HepG2 (cell line): ENCODE results near the gene EPB41L2. TPM values are rescaled to one million over a fixed set of nuclear protein-coding genes. Genes with fewer than 3 reads are reported as not detected.

Source experiments
- ATAC-seq: fragments of 200-7000 bp; cut with Tn5 transposase; 3 replicates; pipeline ENCODE4 v1.9.1; 2020; ENCODE audit warnings: mild to moderate bottlenecking, moderate library complexity
- BruUV-seq: library from RNA; stranded (reverse); fragments of 400-500 nt; replicated peaks from 2 replicates; lab custom pipeline; 2021; lab: Mats Ljungman, UMichigan
- CTCF ChIA-PET: fragments of 300-600 bp; formaldehyde crosslinking; extraction: SDS; loops from one replicate; lab custom pipeline; 2021; ENCODE audit warnings: low total read pairs, inconsistent platforms, low intra/inter-chr PET ratio; lab: Yijun Ruan, JAX
- POLR2A ChIA-PET: fragments of 350-600 bp; sonication (Branson Sonifier 250); formaldehyde crosslinking; loops from one replicate; lab custom pipeline; 2020; ENCODE audit warnings: antibody characterized with exemption, inconsistent platforms; lab: Yijun Ruan, JAX
- DNase-seq: peaks from one replicate; pipeline ENCODE4 v3.0.0-alpha.2; 2015; ENCODE audit warnings: low spot score
- FAIRE-seq: peaks from 3 replicates; lab custom pipeline; 2011; peaks lifted over from hg19 to GRCh38; lab: Jason Lieb, UNC
- H2AFZ ChIP-seq: one replicate; pipeline ENCODE4 v1.6.1; 2011; ENCODE audit warnings: low read length, inconsistent platforms
- H3K27ac ChIP-seq: fragments of 300-600 bp; 3 replicates; pipeline ENCODE4 v1.8.0; 2011; ENCODE audit warnings: mixed run types, mild to moderate bottlenecking, mixed read lengths, low read length, inconsistent platforms; ENCODE audit not compliant: insufficient read depth; ENCODE audit errors: extremely low read length
- H3K27me3 ChIP-seq, 2 experiments: fragments of 200-600 bp in 1 of 2; 2 replicates in 1 of 2; 3 replicates in 1 of 2; pipeline versions ENCODE4 v1.6.0 to v1.8.0; 2011; ENCODE audit warnings: low read length in 2 of 2, mild to moderate bottlenecking in 2 of 2, moderate library complexity in 2 of 2, inconsistent platforms in 1 of 2; ENCODE audit not compliant: insufficient read depth in 2 of 2, control insufficient read depth in 1 of 2
- H3K36me3 ChIP-seq, 2 experiments: fragments of 200-600 bp in 1 of 2; replicated peaks in 1 of 2; 2 replicates in 1 of 2; 3 replicates in 1 of 2; pipeline versions ENCODE4 v1.5.1 to v1.8.0; 2011; ENCODE audit warnings: low read length in 2 of 2, inconsistent platforms in 1 of 2; ENCODE audit not compliant: insufficient read depth in 2 of 2, control insufficient read depth in 1 of 2
- H3K4me1 ChIP-seq: 2 replicates; pipeline ENCODE4 v1.5.1; 2012; ENCODE audit warnings: low read length, inconsistent platforms; ENCODE audit not compliant: insufficient read depth
- H3K4me2 ChIP-seq: 2 replicates; pipeline ENCODE4 v1.6.0; 2011; ENCODE audit warnings: low read depth, low read length, inconsistent platforms
- H3K4me3 ChIP-seq, 3 experiments: fragments of 200-600 bp in 1 of 3; sonication (generic), shearing (Covaris generic) in 1 of 3; replicated peaks in 1 of 3; 2 replicates each; pipeline ENCODE4 v1.5.1; 2011 to 2016; ENCODE audit warnings: low read length in 3 of 3, inconsistent platforms in 2 of 3, low read depth in 2 of 3, mild to moderate bottlenecking in 2 of 3, control low read depth in 1 of 3, mixed read lengths in 1 of 3; ENCODE audit not compliant: insufficient read depth in 1 of 3
- H3K79me2 ChIP-seq: one replicate; pipeline ENCODE4 v1.6.1; 2011; ENCODE audit warnings: low read length, inconsistent platforms; ENCODE audit not compliant: insufficient read depth
- H3K9ac ChIP-seq: 2 replicates; pipeline ENCODE4 v1.6.0; 2011; ENCODE audit warnings: mild to moderate bottlenecking, low read depth, low read length, inconsistent platforms; ENCODE audit not compliant: insufficient read depth
- H3K9me3 ChIP-seq: 2 replicates; pipeline ENCODE4 v1.5.1; 2012; ENCODE audit warnings: mild to moderate bottlenecking, low read length
- H4K20me1 ChIP-seq: 2 replicates; pipeline ENCODE4 v1.6.0; 2011; ENCODE audit warnings: inconsistent platforms, mild to moderate bottlenecking, low read length, moderate library complexity; ENCODE audit not compliant: insufficient read depth
- ATF4 ChIP-seq, 2 experiments: fragments of 450-650 bp in 1 of 2; sonication (generic) in 1 of 2; formaldehyde crosslinking; IDR thresholded peaks; 2 replicates each; pipeline versions ENCODE4 v1.5.0 to v1.8.0; 2020 to 2022; ENCODE audit warnings: mild to moderate bottlenecking in 1 of 2, missing genetic modification reagents in 1 of 2
- ATF7 ChIP-seq, 2 experiments: fragments of 450-650 bp in 1 of 2; sonication (generic) in 1 of 2; formaldehyde crosslinking in 1 of 2; IDR thresholded peaks; 2 replicates each; pipeline versions ENCODE4 v1.4.0 to v1.6.1; 2016 to 2020; ENCODE audit warnings: antibody characterized with exemption in 1 of 2, mild to moderate bottlenecking in 1 of 2, missing genetic modification reagents in 1 of 2
- CEBPB ChIP-seq: IDR thresholded peaks from 2 replicates; pipeline ENCODE4 v1.6.1; 2011; ENCODE audit warnings: low read depth, low read length, improper control_type of control experiment, borderline replicate concordance
- E2F5 ChIP-seq: sonication (generic); formaldehyde crosslinking; conservative IDR thresholded peaks from 2 replicates; pipeline ENCODE4 v1.4.0; 2020; ENCODE audit warnings: missing genetic modification reagents
- FOXO1 ChIP-seq: sonication (generic); formaldehyde crosslinking; IDR thresholded peaks from 2 replicates; pipeline ENCODE4 v1.4.0; 2020; ENCODE audit warnings: missing genetic modification reagents
- HOXA5 ChIP-seq: sonication (generic); formaldehyde crosslinking; IDR thresholded peaks from 2 replicates; pipeline ENCODE4 v1.4.0; 2020; ENCODE audit warnings: missing genetic modification reagents
- KDM3A ChIP-seq: IDR thresholded peaks from 2 replicates; pipeline ENCODE4 v1.6.1; 2018; ENCODE audit warnings: low read depth, missing compliant biosample characterization
- NFE2L2 ChIP-seq: fragments of 150-350 bp; IDR thresholded peaks from 2 replicates; pipeline ENCODE4 v1.6.1; 2014; ENCODE audit warnings: low read length
- RAD21 ChIP-seq: fragments of 450-650 bp; formaldehyde crosslinking; IDR thresholded peaks from 2 replicates; pipeline ENCODE4 v1.5.0; 2020; ENCODE audit warnings: mild to moderate bottlenecking
- RARG ChIP-seq: sonication (generic); formaldehyde crosslinking; IDR thresholded peaks from 2 replicates; pipeline ENCODE4 v1.4.0; 2020; ENCODE audit warnings: low read depth, mild to moderate bottlenecking, missing genetic modification reagents
- SP2 ChIP-seq: sonication (generic); formaldehyde crosslinking; IDR thresholded peaks from 2 replicates; pipeline ENCODE4 v1.5.1; 2020; ENCODE audit warnings: mild to moderate bottlenecking, missing genetic modification reagents
- ZBTB38 ChIP-seq: sonication (generic); formaldehyde crosslinking; IDR thresholded peaks from 2 replicates; pipeline ENCODE4 v1.5.1; 2020; ENCODE audit warnings: mild to moderate bottlenecking, missing genetic modification reagents
- ZKSCAN5 ChIP-seq: sonication (generic); formaldehyde crosslinking; IDR thresholded peaks from 2 replicates; pipeline ENCODE4 v1.5.1; 2020; ENCODE audit warnings: mild to moderate bottlenecking, missing genetic modification reagents
- ZNF264 ChIP-seq: sonication (generic); formaldehyde crosslinking; IDR thresholded peaks from 2 replicates; pipeline ENCODE4 v1.4.0; 2020; ENCODE audit warnings: missing genetic modification reagents
- ZNF678 ChIP-seq: sonication (generic); formaldehyde crosslinking; IDR thresholded peaks from 2 replicates; pipeline ENCODE4 v1.4.0; 2020; ENCODE audit warnings: mild to moderate bottlenecking, missing genetic modification reagents
- WGBS: methylation state at CpG from one replicate; pipeline ENCODE4 v1.1.6; 2017; ENCODE audit warnings: low lambda C conversion rate; 5-methylcytosine and 5-hydroxymethylcytosine counted together
- in situ Hi-C: cut with HindIII; loops from 2 replicates; pipeline ENCODE4 v1.10.0; 2017; ENCODE audit warnings: low pct_unique_long_range_greater_than_20kb; ENCODE audit not compliant: extremely low pct_ligation_motif_present
- intact Hi-C: fragments of 100-400 bp; cut with micrococcal nuclease; formaldehyde crosslinking; loops from one replicate; pipeline ENCODE4 v1.10.0; 2022; ENCODE audit not compliant: unreplicated experiment
- polyA plus RNA-seq, 8 experiments: library from polyadenylated mRNA; depleted of rRNA in 3 of 8; stranded (reverse) in 7 of 8; unstranded in 1 of 8; fragments of >200 nt; fragmentation: Illumina TruSeq in 4 of 8; extraction: Trizol in 4 of 8; gene quantifications; 2 replicates each; pipeline versions ENCODE4 v1.2.1 to v1.2.3, GENCODE V29; 2011 to 2016; ENCODE audit warnings: low read depth in 4 of 8, missing spikeins in 1 of 8, mixed read lengths in 1 of 8; ENCODE audit not compliant: insufficient read depth in 1 of 8
- total RNA-seq, 5 experiments: library from RNA; depleted of rRNA; stranded (reverse); fragments of >200 nt; fragmentation: Illumina TruSeq; extraction: Trizol; gene quantifications; 2 replicates each; pipeline ENCODE4 v1.2.3, GENCODE V29; 2016; ENCODE audit warnings: low read depth in 1 of 5

The EPB41L2 gene
- total and polyA plus RNA-seq, 2 of the 13 experiments (the other 11 are each of a cell fraction or from before 2014, with no cell fraction given), result 41.7 to 56.4 TPM

DNA sequence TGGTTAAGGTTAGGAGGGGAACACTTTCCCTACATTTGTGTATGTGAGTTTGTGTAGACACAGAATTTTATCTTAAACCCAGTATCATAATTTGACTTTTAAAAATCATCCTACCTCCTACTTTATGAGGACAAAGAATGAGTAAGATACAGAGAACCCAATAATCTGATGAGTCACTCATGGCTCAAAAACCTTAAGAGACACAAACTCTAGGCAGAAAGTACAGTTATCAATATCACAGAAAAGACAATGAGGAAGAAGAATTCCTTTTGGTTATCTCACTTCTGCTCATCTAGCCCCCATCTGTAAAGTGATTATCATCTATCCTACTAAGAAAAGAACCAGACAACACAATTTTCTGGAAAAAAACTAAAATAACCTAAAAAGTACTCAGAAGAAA is 87.7 kb downstream of the EPB41L2 start:
- ATAC-seq, result no peak
- TF ChIP-seq SP2 (CRISPR knock-in tag) (no peak), NFE2L2 (peak; percentile 70; the same call in 1 of the 2 replicates)
- H2AFZ ChIP-seq, result no peak overlapping the region
- no peaks in the 10 kb centered on the region for H3K27me3 ChIP-seq
- H3K9me3 ChIP-seq, result no peaks in the 10 kb centered on the region
- H3K4me1 ChIP-seq, result peaks cover 23% of the 10 kb centered on the region
- ChIA-PET POLR2A (no interaction called here), CTCF (no interaction called here)
- BruUV-seq, result no TSS peak
- H3K79me2 ChIP-seq, result peaks cover 49% of the 10 kb centered on the region
- intact Hi-C loops, result no loop called here
- H3K27ac ChIP-seq, result no peak overlapping the region
- in situ Hi-C loops, result no loop called here
- no peak for FAIRE-seq
- H4K20me1 ChIP-seq, result 0 out of 2 replicates have a peak, but pooled peaks cover 4% of the 10 kb centered on the region
- no peak overlapping the region for H3K4me3 ChIP-seq
- H3K4me2 ChIP-seq, result no peak overlapping the region
- H3K36me3 ChIP-seq, result no peaks in the 10 kb centered on the region
- no peak overlapping the region for H3K9ac ChIP-seq
- no peak for DNase-seq

DNA sequence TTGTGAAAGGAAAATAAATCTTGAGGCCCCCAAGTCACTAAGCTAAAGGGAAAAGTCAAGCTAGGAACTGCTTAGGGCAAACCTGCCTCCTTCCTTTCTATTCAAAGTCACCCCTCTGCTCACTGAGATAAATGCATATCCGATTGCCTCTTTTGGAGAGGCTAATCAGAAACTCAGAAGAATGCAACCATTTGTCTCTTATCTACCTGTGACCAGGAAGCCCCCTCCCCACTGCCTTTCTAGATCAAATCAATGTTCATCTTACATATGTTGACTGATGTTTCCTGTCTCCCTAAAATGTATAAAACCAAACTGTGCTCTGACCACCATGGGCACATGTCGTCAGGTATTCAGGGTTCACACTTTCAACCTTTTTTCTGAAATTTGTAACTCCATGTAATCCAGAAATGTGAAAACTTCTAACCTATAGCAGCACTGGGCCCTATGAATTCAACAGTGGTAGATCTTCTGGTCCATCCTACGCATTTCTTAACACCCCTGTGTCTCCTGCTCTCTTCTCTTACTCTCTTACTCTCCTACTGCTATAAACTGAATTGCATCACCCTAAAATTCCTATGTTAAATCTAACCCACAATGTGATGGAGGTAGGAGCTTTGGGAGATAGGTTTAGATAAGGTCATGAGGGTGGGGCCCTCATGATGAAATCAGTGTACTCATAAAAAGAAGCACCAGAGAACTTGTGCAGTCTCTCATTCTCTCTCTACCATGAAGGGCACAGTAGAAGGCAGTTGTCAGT is 89.3 kb downstream of the EPB41L2 start:
- H3K9ac ChIP-seq, result no peak overlapping the region
- H2AFZ ChIP-seq, result no peak overlapping the region
- peaks cover 47% of the 10 kb centered on the region for H3K79me2 ChIP-seq
- CTCF ChIA-PET, result interaction anchor here (0.6 kb wide), 1 partner anchor 523 kb away, joined by 3 read pairs; no protein-coding TSS in a partner anchor
- 95% methylated on average over 3 of the region's 3 CpGs for WGBS
- no TSS peak for BruUV-seq
- no peaks in the 10 kb centered on the region for H3K36me3 ChIP-seq
- DNase-seq (no peak), ATAC-seq (no peak), FAIRE-seq (no peak)
- in situ Hi-C loops (no loop called here), intact Hi-C loops (no loop called here)
- H3K27me3 ChIP-seq, result no peaks in the 10 kb centered on the region
- H4K20me1 ChIP-seq, result peaks cover 5% of the 10 kb centered on the region; the same call in 1 of the 2 replicates
- no peak overlapping the region for H3K4me2 ChIP-seq
- no peak overlapping the region for H3K27ac ChIP-seq
- H3K4me3 ChIP-seq, result no peak overlapping the region
- TF ChIP-seq HOXA5 (CRISPR knock-in tag) (no peak), ZBTB38 (CRISPR knock-in tag) (no peak), RARG (no peak), RAD21 (CRISPR knock-in tag) (no peak), E2F5 (no peak), ZNF264 (CRISPR knock-in tag) (peak; percentile 91; the same call in 1 of the 2 replicates), ATF4 (CRISPR knock-in tag; IDR thresholded peaks at IDR 0.05) (peak in 1 of 2 experiments; percentile 52; a peak in 1 of 4 replicates), ZKSCAN5 (CRISPR knock-in tag) (no peak), FOXO1 (CRISPR knock-in tag) (no peak), CEBPB (peak; percentile 26; the same call in 1 of the 2 replicates), KDM3A (CRISPR knock-in tag) (no peak), ATF7 (IDR thresholded peaks at IDR 0.05) (0 out of 2 replicates have a peak, but pooled peaks have one; percentile 5), ATF7 (CRISPR knock-in tag; IDR thresholded peaks at IDR 0.05) (no peak), ZNF678 (no peak)
- H3K9me3 ChIP-seq, result no peaks in the 10 kb centered on the region
- POLR2A ChIA-PET, result no interaction called here
- peaks cover 39% of the 10 kb centered on the region for H3K4me1 ChIP-seq
